ENCODE results near the gene SPAAR. TPM values are rescaled to one million over a fixed set of nuclear protein-coding genes. Genes with fewer than 3 reads are reported as not detected.

SPAAR gene
- total and polyA plus RNA-seq, 9 of the 15 experiments (the other 6 are each of a cell fraction or from before 2014, with no cell fraction given) = not detected

DNA sequence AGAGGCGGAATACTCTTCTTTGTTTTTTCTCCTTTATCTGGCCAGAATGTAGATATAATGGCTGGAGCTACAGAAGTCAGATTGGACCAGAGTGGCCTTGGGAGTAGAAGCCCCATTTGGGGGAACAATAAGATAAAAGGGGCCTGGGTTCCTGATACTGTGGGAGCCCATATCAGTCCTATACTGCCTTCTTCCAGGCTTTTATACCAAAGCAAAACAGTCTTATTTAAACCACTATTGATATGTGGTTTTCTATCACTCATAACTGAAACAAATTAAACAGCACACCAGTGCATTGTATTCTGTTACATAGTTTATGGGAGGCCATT is 14.3 kb downstream of the SPAAR start (continued):
- TF ChIP-seq, protein P1, sequence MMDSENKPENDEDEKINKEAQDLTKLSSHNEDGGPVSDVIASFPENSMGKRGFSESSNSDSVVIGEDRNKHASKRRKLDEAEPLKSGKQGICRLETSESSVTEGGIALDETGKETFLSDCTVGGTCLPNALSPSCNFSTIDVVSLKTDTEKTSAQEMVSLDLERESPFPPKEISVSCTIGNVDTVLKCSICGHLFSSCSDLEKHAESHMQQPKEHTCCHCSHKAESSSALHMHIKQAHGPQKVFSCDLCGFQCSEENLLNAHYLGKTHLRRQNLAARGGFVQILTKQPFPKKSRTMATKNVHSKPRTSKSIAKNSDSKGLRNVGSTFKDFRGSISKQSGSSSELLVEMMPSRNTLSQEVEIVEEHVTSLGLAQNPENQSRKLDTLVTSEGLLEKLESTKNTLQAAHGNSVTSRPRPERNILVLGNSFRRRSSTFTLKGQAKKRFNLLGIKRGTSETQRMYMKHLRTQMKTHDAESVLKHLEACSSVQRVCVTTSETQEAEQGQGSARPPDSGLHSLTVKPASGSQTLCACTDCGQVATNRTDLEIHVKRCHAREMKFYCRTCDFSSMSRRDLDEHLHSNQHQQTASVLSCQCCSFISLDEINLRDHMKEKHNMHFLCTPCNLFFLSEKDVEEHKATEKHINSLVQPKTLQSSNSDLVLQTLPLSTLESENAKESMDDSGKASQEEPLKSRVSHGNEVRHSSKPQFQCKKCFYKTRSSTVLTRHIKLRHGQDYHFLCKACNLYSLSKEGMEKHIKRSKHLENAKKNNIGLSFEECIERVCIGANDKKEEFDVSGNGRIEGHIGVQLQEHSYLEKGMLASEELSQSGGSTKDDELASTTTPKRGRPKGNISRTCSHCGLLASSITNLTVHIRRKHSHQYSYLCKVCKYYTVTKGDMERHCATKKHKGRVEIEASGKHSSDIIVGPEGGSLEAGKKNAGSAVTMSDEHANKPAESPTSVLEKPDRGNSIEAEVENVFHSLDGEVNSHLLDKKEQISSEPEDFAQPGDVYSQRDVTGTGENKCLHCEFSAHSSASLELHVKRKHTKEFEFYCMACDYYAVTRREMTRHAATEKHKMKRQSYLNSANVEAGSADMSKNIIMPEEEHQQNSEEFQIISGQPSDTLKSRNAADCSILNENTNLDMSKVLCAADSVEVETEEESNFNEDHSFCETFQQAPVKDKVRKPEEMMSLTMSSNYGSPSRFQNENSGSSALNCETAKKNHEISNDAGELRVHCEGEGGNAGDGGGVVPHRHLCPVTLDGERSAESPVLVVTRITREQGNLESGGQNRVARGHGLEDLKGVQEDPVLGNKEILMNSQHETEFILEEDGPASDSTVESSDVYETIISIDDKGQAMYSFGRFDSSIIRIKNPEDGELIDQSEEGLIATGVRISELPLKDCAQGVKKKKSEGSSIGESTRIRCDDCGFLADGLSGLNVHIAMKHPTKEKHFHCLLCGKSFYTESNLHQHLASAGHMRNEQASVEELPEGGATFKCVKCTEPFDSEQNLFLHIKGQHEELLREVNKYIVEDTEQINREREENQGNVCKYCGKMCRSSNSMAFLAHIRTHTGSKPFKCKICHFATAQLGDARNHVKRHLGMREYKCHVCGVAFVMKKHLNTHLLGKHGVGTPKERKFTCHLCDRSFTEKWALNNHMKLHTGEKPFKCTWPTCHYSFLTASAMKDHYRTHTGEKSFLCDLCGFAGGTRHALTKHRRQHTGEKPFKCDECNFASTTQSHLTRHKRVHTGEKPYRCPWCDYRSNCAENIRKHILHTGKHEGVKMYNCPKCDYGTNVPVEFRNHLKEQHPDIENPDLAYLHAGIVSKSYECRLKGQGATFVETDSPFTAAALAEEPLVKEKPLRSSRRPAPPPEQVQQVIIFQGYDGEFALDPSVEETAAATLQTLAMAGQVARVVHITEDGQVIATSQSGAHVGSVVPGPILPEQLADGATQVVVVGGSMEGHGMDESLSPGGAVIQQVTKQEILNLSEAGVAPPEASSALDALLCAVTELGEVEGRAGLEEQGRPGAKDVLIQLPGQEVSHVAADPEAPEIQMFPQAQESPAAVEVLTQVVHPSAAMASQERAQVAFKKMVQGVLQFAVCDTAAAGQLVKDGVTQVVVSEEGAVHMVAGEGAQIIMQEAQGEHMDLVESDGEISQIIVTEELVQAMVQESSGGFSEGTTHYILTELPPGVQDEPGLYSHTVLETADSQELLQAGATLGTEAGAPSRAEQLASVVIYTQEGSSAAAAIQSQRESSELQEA (IDR thresholded peaks at IDR 0.05; ENCODE audit: low read depth) = no peak
- TF ChIP-seq NFRKB (IDR thresholded peaks at IDR 0.05; ENCODE audit: low read depth) (0 out of 2 replicates have a peak, but pooled peaks have one; percentile 73), ZNF224 (CRISPR knock-in tag; IDR thresholded peaks at IDR 0.05) (no peak), DMBX1 (CRISPR knock-in tag; IDR thresholded peaks at IDR 0.05; ENCODE audit: borderline replicate concordance) (0 out of 2 replicates have a peak, but pooled peaks have one; percentile 35), ZNF217 (CRISPR knock-in tag; IDR thresholded peaks at IDR 0.05) (no peak)

Measured in K562 (cell line).